Right lobe of liver (tissue), 4 donors: Measurements from ENCODE around the gene CLPTM1L.

Experiments used
- POLR2A ChIP-seq: fragments of 450-650 bp; IDR thresholded peaks from one replicate; pipeline ENCODE4 v1.6.1; 2017; ENCODE audit warnings: antibody characterized with exemption, mild to moderate bottlenecking
- TF ChIP-seq, protein P1 (sequence below), 4 donors: fragments of 200-600 bp in 3 of 4; fragments of 450-650 bp in 1 of 4; IDR thresholded peaks; one replicate each; pipeline versions ENCODE4 v1.5.1 to v1.8.0; 2016 to 2022; ENCODE audit warnings: antibody characterized with exemption in 4 of 4, mild to moderate bottlenecking in 2 of 4
- donor health status: DM: no; HTN: no; CAD: no.
- donor health status: DM: no; HTN: no; CAD: no.
- donor health status: DM: no; HTN: yes; CAD: no.

DNA sequence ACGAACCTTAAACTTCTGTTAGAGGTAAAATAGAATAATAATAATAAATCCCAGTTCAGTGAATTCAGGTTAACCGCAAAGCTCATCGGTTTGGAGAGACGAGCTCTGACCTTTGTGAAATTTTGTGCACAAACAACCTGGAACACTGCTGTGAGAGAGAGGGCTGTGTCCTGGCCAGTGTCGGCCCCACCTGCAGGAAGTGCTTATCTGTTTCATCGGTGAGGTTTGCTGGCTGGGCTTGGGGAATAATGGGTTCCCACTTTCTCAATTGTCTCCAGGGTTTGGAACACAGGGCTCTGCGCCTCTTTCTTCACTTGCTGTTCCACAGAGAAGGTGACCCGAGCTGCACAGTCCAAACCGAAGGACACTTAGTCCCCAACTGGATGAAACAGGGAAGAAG is 19.3 kb upstream of the CLPTM1L start:
- TF ChIP-seq, protein P1, sequence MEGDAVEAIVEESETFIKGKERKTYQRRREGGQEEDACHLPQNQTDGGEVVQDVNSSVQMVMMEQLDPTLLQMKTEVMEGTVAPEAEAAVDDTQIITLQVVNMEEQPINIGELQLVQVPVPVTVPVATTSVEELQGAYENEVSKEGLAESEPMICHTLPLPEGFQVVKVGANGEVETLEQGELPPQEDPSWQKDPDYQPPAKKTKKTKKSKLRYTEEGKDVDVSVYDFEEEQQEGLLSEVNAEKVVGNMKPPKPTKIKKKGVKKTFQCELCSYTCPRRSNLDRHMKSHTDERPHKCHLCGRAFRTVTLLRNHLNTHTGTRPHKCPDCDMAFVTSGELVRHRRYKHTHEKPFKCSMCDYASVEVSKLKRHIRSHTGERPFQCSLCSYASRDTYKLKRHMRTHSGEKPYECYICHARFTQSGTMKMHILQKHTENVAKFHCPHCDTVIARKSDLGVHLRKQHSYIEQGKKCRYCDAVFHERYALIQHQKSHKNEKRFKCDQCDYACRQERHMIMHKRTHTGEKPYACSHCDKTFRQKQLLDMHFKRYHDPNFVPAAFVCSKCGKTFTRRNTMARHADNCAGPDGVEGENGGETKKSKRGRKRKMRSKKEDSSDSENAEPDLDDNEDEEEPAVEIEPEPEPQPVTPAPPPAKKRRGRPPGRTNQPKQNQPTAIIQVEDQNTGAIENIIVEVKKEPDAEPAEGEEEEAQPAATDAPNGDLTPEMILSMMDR (IDR thresholded peaks at IDR 0.05) = no peak
- TF ChIP-seq POLR2A = no peak
